ENCODE results near the gene B4GALT5. TPM values are rescaled to one million over a fixed set of nuclear protein-coding genes. Genes with fewer than 3 reads are reported as not detected.
"Not testable (repeated sequence)": the region's sequence is repeated elsewhere in the genome, so short reads cannot be mapped to it uniquely, and the experiment has no call there.

B4GALT5 gene
- polyA plus RNA-seq, 2 of the 4 experiments (the other 2 are of a cell fraction), result 84.0 to 88.7 TPM

DNA sequence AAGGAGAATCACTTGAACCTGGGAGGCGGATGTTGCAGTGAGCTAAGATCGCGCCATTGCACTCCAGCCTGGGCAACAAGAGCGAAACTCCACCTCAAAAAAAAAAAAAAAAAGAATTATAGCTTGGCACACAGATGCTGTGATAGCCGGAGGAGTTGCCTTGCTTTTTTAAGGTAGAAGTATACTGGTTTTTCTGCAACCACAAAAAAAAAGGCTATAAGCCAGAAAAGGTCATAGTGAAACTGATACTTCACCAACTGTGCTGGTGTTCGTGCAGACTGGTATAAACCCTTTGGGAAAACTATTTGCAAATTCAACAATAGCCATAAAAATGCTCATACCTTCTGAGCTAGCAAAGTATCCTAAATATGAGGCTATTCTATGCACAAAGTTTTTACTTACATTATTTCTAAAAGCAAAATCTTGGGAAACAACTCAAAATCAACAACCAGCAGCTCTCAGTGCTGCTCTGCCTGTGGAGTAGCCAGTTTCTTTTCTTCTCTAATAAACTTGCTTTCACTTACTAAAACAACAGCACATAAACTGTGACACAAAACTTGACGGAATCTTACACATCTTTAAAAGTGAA, 44.0 kb downstream of the B4GALT5 start:
- WGBS (ENCODE audit: missing lambda C conversion rate), result 83% methylated on average over 7 of the region's 7 CpGs
- DNase-seq (ENCODE audit: low read depth in 1 of 2, low spot score in 1 of 2) (no peak), ATAC-seq (no peak), FAIRE-seq (no peak)
- ChIA-PET CTCF (interaction anchor here (0.6 to 3.1 kb wide), 10 partner anchors 18 to 237 kb away, joined by 3 to 13 read pairs (median 4); partner anchors contain the start of gene SLC9A8), POLR2A (interaction anchor here (0.6 kb wide), 1 partner anchor 216 kb away, joined by 5 read pairs; no protein-coding TSS in a partner anchor)
- peak overlapping the region in 1 of 2 experiments; percentile 96; a peak in 2 of 6 replicates for H3K27ac ChIP-seq
- H3K4me1 ChIP-seq, result peaks cover 94% of the 10 kb centered on the region
- no peak for TF ChIP-seq MAZ (IDR thresholded peaks at IDR 0.05; ENCODE audit: borderline replicate concordance, low read depth, low read length)
- no peak for TF ChIP-seq PHF8 (IDR thresholded peaks at IDR 0.05; ENCODE audit: borderline replicate concordance, low read depth)
- no peak for TF ChIP-seq HEYL (CRISPR knock-in tag; IDR thresholded peaks at IDR 0.05)
- TF ChIP-seq EHF (CRISPR knock-in tag; IDR thresholded peaks at IDR 0.05), result no peak
- no peak for TF ChIP-seq KDM5A (IDR thresholded peaks at IDR 0.05)
- no peak for TF ChIP-seq SMC3 (IDR thresholded peaks at IDR 0.05)
- TF ChIP-seq FOSB (CRISPR knock-in tag; IDR thresholded peaks at IDR 0.05), result no peak
- TF ChIP-seq RAD21 (conservative IDR thresholded peaks at IDR 0.05 in 1 of 2, IDR thresholded peaks at IDR 0.05 in 1 of 2), result no peak
- TF ChIP-seq KDM1A (IDR thresholded peaks at IDR 0.05; ENCODE audit: low read depth), result no peak
- no peak for TF ChIP-seq MAFK (IDR thresholded peaks at IDR 0.05; ENCODE audit: partially characterized antibody)
- no peak for TF ChIP-seq HOXA7 (CRISPR knock-in tag; IDR thresholded peaks at IDR 0.05)
- TF ChIP-seq, protein P1, sequence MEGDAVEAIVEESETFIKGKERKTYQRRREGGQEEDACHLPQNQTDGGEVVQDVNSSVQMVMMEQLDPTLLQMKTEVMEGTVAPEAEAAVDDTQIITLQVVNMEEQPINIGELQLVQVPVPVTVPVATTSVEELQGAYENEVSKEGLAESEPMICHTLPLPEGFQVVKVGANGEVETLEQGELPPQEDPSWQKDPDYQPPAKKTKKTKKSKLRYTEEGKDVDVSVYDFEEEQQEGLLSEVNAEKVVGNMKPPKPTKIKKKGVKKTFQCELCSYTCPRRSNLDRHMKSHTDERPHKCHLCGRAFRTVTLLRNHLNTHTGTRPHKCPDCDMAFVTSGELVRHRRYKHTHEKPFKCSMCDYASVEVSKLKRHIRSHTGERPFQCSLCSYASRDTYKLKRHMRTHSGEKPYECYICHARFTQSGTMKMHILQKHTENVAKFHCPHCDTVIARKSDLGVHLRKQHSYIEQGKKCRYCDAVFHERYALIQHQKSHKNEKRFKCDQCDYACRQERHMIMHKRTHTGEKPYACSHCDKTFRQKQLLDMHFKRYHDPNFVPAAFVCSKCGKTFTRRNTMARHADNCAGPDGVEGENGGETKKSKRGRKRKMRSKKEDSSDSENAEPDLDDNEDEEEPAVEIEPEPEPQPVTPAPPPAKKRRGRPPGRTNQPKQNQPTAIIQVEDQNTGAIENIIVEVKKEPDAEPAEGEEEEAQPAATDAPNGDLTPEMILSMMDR (IDR thresholded peaks at IDR 0.05), result no peak
- no peak for TF ChIP-seq GATA3 (IDR thresholded peaks at IDR 0.05; ENCODE audit: borderline replicate concordance)
- H3K4me3 ChIP-seq, result no peak overlapping the region
- peak overlapping the region; percentile 97 for H3K4me2 ChIP-seq
- no peaks in the 10 kb centered on the region for H3K9me3 ChIP-seq

DNA sequence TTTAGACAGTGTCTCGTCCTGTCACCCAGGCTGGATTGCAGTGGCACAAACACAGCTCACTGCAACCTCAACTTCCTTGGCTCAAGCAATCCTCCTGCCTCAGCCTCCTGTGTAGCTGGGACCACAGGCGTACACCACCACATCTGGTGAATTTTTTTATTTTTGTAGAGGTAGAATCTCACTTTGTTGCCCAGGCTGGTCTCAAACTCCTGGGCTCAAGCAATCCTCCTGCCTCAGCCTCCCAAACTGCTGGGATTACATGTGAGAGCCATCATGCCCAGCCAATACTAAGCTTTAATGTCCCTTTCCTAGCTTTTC, 44.8 kb downstream of the B4GALT5 start:
- 87% methylated on average over 2 of the region's 2 CpGs for WGBS (ENCODE audit: missing lambda C conversion rate)
- not testable (repeated sequence) for ATAC-seq
- POLR2A ChIA-PET, result interaction anchor here (0.6 kb wide), 1 partner anchor 216 kb away, joined by 5 read pairs; no protein-coding TSS in a partner anchor

DNA sequence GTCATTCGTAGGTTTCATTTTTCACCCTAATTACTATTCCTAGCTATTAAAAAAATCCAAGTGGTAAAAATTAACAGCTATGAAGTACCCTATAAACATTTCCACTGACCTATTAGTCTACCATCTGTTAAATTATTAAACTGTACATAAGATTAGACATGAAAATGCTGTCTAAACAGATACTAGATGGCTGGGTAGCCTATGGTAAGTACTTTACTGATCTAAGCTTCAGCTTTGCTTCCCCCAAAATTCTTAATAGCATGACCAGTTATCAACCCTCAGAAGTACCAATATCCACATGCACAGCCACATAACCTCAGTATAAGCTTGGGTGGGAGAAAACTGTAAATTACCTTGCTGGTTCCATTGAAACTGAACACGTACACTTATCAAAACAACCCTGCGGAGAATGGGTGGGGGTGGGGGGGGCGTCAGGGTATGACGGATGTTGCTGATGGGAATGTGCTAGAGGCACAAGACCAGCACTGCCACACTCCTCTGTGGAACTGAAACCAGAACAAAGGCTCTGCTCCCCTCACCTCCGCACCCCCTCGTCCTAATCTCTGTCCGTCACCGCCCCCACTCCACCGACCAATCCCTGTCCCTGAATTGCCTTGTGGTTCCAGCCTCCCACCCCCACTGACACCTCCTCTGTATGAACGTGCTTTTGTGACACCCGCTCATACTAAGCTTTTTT, 45.3 kb downstream of the B4GALT5 start:
- WGBS (ENCODE audit: missing lambda C conversion rate), result 72% methylated on average over 11 of the region's 12 CpGs
- FAIRE-seq (no peak), DNase-seq (ENCODE audit: low read depth in 1 of 2, low spot score in 1 of 2) (no peak), ATAC-seq (no peak; a peak in 1 of 6 replicates)
- Histone ChIP-seq H3K4me1 (peaks cover 94% of the 10 kb centered on the region), H3K4me2 (peak overlapping the region; percentile 38), H3K27ac (peak overlapping the region in 1 of 2 experiments; percentile 56; a peak in 3 of 6 replicates), H3K4me3 (no peak overlapping the region), H3K9me3 (no peaks in the 10 kb centered on the region)
- TF ChIP-seq KDM1A (IDR thresholded peaks at IDR 0.05; ENCODE audit: low read depth) (no peak), HDAC2 (IDR thresholded peaks at IDR 0.05) (no peak)
- ChIA-PET CTCF (interaction anchor here (0.6 to 3.1 kb wide), 12 partner anchors 10 to 393 kb away, joined by 3 to 13 read pairs (median 4); no protein-coding TSS in a partner anchor), POLR2A (interaction anchor here (0.5 to 0.6 kb wide), 2 partner anchors 8 to 32 kb away, joined by 3 read pairs; no protein-coding TSS in a partner anchor)

More for the DNA sequence above, 44.8 kb downstream of the B4GALT5 start:
- H3K27ac ChIP-seq, result peak overlapping the region in 1 of 2 experiments; percentile 56; a peak in 3 of 6 replicates
- DNase-seq (ENCODE audit: low read depth in 1 of 2, low spot score in 1 of 2); H3K9me3 ChIP-seq; H3K4me3 ChIP-seq; FAIRE-seq: not testable (repeated sequence)
- H3K4me2 ChIP-seq, result peak overlapping the region; percentile 38; the same call in 2 of the 3 replicates
- peaks cover 96% of the 10 kb centered on the region for H3K4me1 ChIP-seq
- CTCF ChIA-PET, result interaction anchor here (0.6 to 3.1 kb wide), 10 partner anchors 10 to 392 kb away, joined by 3 to 13 read pairs (median 4); partner anchors contain the start of gene SLC9A8

DNA sequence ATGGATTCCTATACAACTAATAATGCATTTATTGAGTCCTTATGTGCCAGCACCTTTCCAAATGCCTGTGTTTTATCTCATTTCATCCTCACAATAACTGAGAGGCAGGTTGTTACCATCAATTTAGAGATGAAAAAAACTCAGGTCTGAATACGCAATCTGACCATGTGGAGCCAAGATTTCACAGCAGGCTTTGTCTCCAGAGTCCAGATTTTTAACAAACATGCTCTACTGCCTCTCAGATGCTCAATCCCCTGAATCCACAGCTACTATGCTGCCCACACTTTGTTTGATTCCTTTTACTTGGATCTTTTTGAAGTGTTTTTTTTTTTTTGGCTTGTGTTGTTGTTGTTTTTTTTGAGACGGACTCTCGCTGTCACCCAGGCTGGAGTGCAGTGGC, 46.8 kb downstream of the B4GALT5 start:
- peak overlapping the region in 1 of 2 experiments; percentile 52; a peak in 2 of 6 replicates for H3K27ac ChIP-seq
- H3K4me1 ChIP-seq, result peaks cover 94% of the 10 kb centered on the region
- 94% methylated on average over 3 of the region's 3 CpGs for WGBS (ENCODE audit: missing lambda C conversion rate)
- DNase-seq (ENCODE audit: low read depth in 1 of 2, low spot score in 1 of 2) (no peak), ATAC-seq (no peak), FAIRE-seq (no peak)
- CTCF ChIA-PET, result interaction anchor here (1.4 kb wide), 1 partner anchor 179 kb away, joined by 4 read pairs; no protein-coding TSS in a partner anchor
- H3K4me2 ChIP-seq, result no peak overlapping the region
- no peak for TF ChIP-seq TFCP2L1 (CRISPR knock-in tag; IDR thresholded peaks at IDR 0.05)
- TF ChIP-seq, protein P2, sequence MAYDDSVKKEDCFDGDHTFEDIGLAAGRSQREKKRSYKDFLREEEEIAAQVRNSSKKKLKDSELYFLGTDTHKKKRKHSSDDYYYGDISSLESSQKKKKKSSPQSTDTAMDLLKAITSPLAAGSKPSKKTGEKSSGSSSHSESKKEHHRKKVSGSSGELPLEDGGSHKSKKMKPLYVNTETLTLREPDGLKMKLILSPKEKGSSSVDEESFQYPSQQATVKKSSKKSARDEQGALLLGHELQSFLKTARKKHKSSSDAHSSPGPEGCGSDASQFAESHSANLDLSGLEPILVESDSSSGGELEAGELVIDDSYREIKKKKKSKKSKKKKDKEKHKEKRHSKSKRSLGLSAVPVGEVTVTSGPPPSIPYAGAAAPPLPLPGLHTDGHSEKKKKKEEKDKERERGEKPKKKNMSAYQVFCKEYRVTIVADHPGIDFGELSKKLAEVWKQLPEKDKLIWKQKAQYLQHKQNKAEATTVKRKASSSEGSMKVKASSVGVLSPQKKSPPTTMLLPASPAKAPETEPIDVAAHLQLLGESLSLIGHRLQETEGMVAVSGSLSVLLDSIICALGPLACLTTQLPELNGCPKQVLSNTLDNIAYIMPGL (CRISPR knock-in tag; IDR thresholded peaks at IDR 0.05; ENCODE audit: borderline replicate concordance), result no peak
- no peak for TF ChIP-seq RCOR1 (IDR thresholded peaks at IDR 0.05; ENCODE audit: low read depth, low read length)
- no peak for TF ChIP-seq JUNB (IDR thresholded peaks at IDR 0.05)
- no peak for TF ChIP-seq ZNF302 (CRISPR knock-in tag; IDR thresholded peaks at IDR 0.05)
- no peak overlapping the region for H3K4me3 ChIP-seq
- POLR2A ChIA-PET, result interaction anchor here (0.7 kb wide), 1 partner anchor 107 kb away, joined by 5 read pairs; no protein-coding TSS in a partner anchor
- no peaks in the 10 kb centered on the region for H3K9me3 ChIP-seq

All from A549 (cell line).